Measurements from ENCODE around the gene TPSD1. TPM values are rescaled to one million over a fixed set of nuclear protein-coding genes. Genes with fewer than 3 reads are reported as not detected.

The TPSD1 gene
- total and polyA plus RNA-seq, 9 of the 15 experiments (the other 6 are each of a cell fraction or from before 2014, with no cell fraction given), result not detected

- TF ChIP-seq SFPQ (IDR thresholded peaks at IDR 0.05; ENCODE audit: low read depth, low read length) (no peak), CTCF (IDR thresholded peaks at IDR 0.05 in 2 of 3, conservative IDR thresholded peaks at IDR 0.05 in 1 of 3; ENCODE audit: insufficient read depth in 2 of 3, low read depth in 1 of 3, low read length in 3 of 3) (no peak), CREBBP (IDR thresholded peaks at IDR 0.05; ENCODE audit: low read depth, low read length) (no peak), YY1 (IDR thresholded peaks at IDR 0.05; ENCODE audit: borderline replicate concordance in 1 of 3, control insufficient read depth in 1 of 3, extremely low read depth in 1 of 3, insufficient read depth in 3 of 3, insufficient read length in 1 of 3, insufficient replicate concordance in 2 of 3, low read depth in 1 of 3, low read length in 2 of 3) (no peak)
Measured at GRCh38 chr16:1306334-1306733, 50.5 kb downstream of the TPSD1 start (continued).
